Measurements from ENCODE around the gene BRINP2.

DNA sequence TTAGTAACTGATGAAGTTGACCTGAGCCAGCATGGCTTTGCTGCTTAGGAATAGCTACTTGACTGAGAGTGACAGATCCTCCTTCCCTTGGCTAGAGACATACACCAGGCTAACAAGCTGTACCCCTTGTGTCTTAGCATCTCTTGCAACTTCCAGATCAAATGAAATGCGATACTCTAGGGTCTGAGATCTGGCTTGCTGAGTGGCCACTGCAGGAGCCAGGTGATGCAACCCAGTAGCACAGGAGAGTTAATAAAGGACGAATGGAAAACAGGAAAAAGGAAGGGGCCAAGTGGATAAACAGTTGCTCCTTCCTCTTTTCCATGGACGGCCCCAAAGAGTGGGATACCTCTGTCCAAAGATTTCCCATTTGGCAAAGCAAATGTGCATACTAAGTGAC, 44.5 kb upstream of the BRINP2 start:
- TF ChIP-seq, protein P1, sequence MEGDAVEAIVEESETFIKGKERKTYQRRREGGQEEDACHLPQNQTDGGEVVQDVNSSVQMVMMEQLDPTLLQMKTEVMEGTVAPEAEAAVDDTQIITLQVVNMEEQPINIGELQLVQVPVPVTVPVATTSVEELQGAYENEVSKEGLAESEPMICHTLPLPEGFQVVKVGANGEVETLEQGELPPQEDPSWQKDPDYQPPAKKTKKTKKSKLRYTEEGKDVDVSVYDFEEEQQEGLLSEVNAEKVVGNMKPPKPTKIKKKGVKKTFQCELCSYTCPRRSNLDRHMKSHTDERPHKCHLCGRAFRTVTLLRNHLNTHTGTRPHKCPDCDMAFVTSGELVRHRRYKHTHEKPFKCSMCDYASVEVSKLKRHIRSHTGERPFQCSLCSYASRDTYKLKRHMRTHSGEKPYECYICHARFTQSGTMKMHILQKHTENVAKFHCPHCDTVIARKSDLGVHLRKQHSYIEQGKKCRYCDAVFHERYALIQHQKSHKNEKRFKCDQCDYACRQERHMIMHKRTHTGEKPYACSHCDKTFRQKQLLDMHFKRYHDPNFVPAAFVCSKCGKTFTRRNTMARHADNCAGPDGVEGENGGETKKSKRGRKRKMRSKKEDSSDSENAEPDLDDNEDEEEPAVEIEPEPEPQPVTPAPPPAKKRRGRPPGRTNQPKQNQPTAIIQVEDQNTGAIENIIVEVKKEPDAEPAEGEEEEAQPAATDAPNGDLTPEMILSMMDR (IDR thresholded peaks at IDR 0.05) = no peak
- TF ChIP-seq POLR2A (IDR thresholded peaks at IDR 0.05) = no peak

Data from thyroid gland (tissue), 4 donors.